Thoracic aorta (tissue), 2 donors: ENCODE results near the gene TTC39C. TPM values are rescaled to one million over a fixed set of nuclear protein-coding genes. Genes with fewer than 3 reads are reported as not detected.

Source experiments
- ATAC-seq: fragments of 150-250 bp; one replicate; pipeline ENCODE4 v1.8.0; 2017; ENCODE audit warnings: low read depth; ENCODE audit not compliant: insufficient number of reproducible peaks, low FRiP score
- DNase-seq: peaks from one replicate; pipeline ENCODE4 v3.0.0-alpha.2; 2020; ENCODE audit warnings: low spot score
- H3K27ac ChIP-seq, 2 donors: fragments of 200-600 bp; sonication (generic); 1 replicate in 1 of 2; 2 replicates in 1 of 2; pipeline ENCODE4 v1.5.1; 2016; ENCODE audit warnings: mild to moderate bottlenecking in 2 of 2, moderate library complexity in 2 of 2
- H3K27me3 ChIP-seq: fragments of 200-600 bp; sonication (generic); replicated peaks from 2 replicates; pipeline ENCODE4 v1.6.0; 2016; ENCODE audit warnings: mild to moderate bottlenecking; ENCODE audit not compliant: insufficient read depth
- H3K36me3 ChIP-seq: fragments of 200-600 bp; sonication (generic); one replicate; pipeline ENCODE4 v1.5.1; 2016
- H3K4me1 ChIP-seq, 2 donors: fragments of 200-600 bp; sonication (generic); 1 replicate in 1 of 2; 2 replicates in 1 of 2; pipeline versions ENCODE4 v1.5.1 to v1.6.0; 2016; ENCODE audit warnings: low read depth in 2 of 2, mild to moderate bottlenecking in 1 of 2; ENCODE audit not compliant: control insufficient read depth in 1 of 2
- H3K4me3 ChIP-seq: fragments of 200-600 bp; sonication (generic); 2 replicates; pipeline ENCODE4 v1.5.1; 2016; ENCODE audit warnings: mild to moderate bottlenecking
- H3K9me3 ChIP-seq: fragments of 200-600 bp; sonication (generic); 2 replicates; pipeline ENCODE4 v1.5.1; 2016
- CTCF ChIP-seq: fragments of 200-600 bp; sonication (generic); IDR thresholded peaks from one replicate; pipeline ENCODE4 v1.5.1; 2019; ENCODE audit warnings: antibody characterized with exemption
- total RNA-seq, 2 donors: library from RNA; depleted of rRNA; stranded (reverse); fragments of >200 nt; gene quantifications; one replicate each; pipeline versions ENCODE4 v1.1.0 to v1.2.3, GENCODE V29; 2016

TTC39C gene
- total RNA-seq, 2 donors from 2014 or later, result 13.5 to 23.4 TPM

- TF ChIP-seq CTCF, result no peak
- no peak for ATAC-seq
- DNase-seq, result no peak
- H3K4me1 ChIP-seq, result peaks cover 0 to 23% of the 10 kb centered on the region in 2 donors
- H3K4me3 ChIP-seq, result no peak overlapping the region
- no peaks in the 10 kb centered on the region for H3K36me3 ChIP-seq
- no peaks in the 10 kb centered on the region for H3K27me3 ChIP-seq
- H3K27ac ChIP-seq, result no peak overlapping the region
- no peaks in the 10 kb centered on the region for H3K9me3 ChIP-seq
These were observed 63.8 kb downstream of the TTC39C start for GRCh38 chr18:24078391-24078790.

GRCh38 chr18:24080861-24081260 lies 66.3 kb downstream of the TTC39C start:
- Histone ChIP-seq H3K4me3 (no peak overlapping the region), H3K36me3 (no peaks in the 10 kb centered on the region), H3K4me1 (peaks cover 0 to 15% of the 10 kb centered on the region in 2 donors), H3K9me3 (no peaks in the 10 kb centered on the region), H3K27me3 (no peaks in the 10 kb centered on the region), H3K27ac (no peak overlapping the region)
- no peak for DNase-seq
- TF ChIP-seq CTCF, result no peak
- no peak for ATAC-seq

- DNase-seq (no peak), ATAC-seq (no peak)
- Histone ChIP-seq H3K4me3 (no peak overlapping the region), H3K9me3 (no peaks in the 10 kb centered on the region), H3K27me3 (no peaks in the 10 kb centered on the region), H3K27ac (no peak overlapping the region), H3K4me1 (no peaks in the 10 kb centered on the region), H3K36me3 (no peaks in the 10 kb centered on the region)
- TF ChIP-seq CTCF, result no peak
These were observed 69.0 kb downstream of the TTC39C start for GRCh38 chr18:24083550-24083949.

GRCh38 chr18:24086082-24086481 lies 71.5 kb downstream of the TTC39C start:
- no peak for DNase-seq
- Histone ChIP-seq H3K4me3 (no peak overlapping the region), H3K4me1 (peaks cover 6 to 7% of the 10 kb centered on the region in 2 donors), H3K9me3 (no peaks in the 10 kb centered on the region), H3K36me3 (no peaks in the 10 kb centered on the region), H3K27ac (no peak overlapping the region), H3K27me3 (no peaks in the 10 kb centered on the region)
- TF ChIP-seq CTCF, result no peak
- ATAC-seq, result no peak

GRCh38 chr18:24089076-24089475 lies 74.5 kb downstream of the TTC39C start:
- Histone ChIP-seq H3K4me3 (no peak overlapping the region), H3K36me3 (no peaks in the 10 kb centered on the region), H3K4me1 (peaks cover 6 to 7% of the 10 kb centered on the region in 2 donors), H3K27me3 (no peaks in the 10 kb centered on the region), H3K27ac (no peak overlapping the region), H3K9me3 (no peaks in the 10 kb centered on the region)
- TF ChIP-seq CTCF, result no peak
- ATAC-seq (peak; percentile 28), DNase-seq (no peak)
